ENCODE data around the gene NUDT12. TPM values are rescaled to one million over a fixed set of nuclear protein-coding genes. Genes with fewer than 3 reads are reported as not detected.

Gene NUDT12
- total RNA-seq, 1 experiment from 2014 or later = 11.3 TPM

DNA sequence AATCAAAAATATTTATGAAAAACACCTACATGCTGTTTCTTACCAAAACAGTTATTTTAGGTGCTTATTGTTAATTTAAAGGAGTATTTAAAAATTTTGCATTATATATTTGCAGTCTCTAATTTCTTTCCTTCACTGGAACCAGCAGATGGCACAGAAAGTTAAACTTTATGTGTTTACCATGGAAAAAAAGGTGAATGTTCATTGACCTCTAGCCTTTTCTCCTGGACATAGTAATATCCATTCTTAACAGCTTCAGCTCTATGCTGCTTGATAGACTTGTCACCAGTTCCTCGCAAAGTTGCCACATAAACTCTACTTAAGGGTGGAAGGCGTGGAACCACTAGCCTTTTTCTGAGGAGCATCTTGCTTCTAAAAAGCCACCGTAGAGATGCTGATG is 38.7 kb upstream of the NUDT12 start:
- H3K23ac ChIP-seq (ENCODE audit: insufficient read length, low read depth, low read length) = no peak overlapping the region
- Mint-ChIP-seq H3K36me3 (ENCODE audit: insufficient read depth in 1 of 3, low read depth in 3 of 3) (no peaks in the 10 kb centered on the region), H3K4me1 (no peaks in the 10 kb centered on the region), H3K27ac (no peak overlapping the region), H3K9me3 (no peaks in the 10 kb centered on the region), H3K27me3 (ENCODE audit: low read depth) (no peaks in the 10 kb centered on the region), H3K4me3 (no peak overlapping the region)
- no peak overlapping the region for H4K5ac ChIP-seq (ENCODE audit: insufficient read length, low read depth, low read length)
- no peaks in the 10 kb centered on the region for H3K4me1 ChIP-seq (ENCODE audit: insufficient read depth, low read length)
- H3T11ph ChIP-seq (ENCODE audit: low read length) = no peak overlapping the region
- H3K4me2 ChIP-seq (ENCODE audit: insufficient read depth, insufficient read length, low read length) = no peak overlapping the region
- DNase-seq = no peak
- no peak overlapping the region for H3K27ac ChIP-seq (ENCODE audit: insufficient read length, low read depth, low read length)
- no peak overlapping the region for H2AFZ ChIP-seq (ENCODE audit: low read length)
- no peaks in the 10 kb centered on the region for H3K23me2 ChIP-seq (ENCODE audit: insufficient read length, low read depth, low read length, poor library complexity, severe bottlenecking)
- H3K14ac ChIP-seq (ENCODE audit: insufficient read depth, low read length) = no peak overlapping the region
- H3K79me1 ChIP-seq (ENCODE audit: insufficient read depth, low read depth, low read length, poor library complexity, severe bottlenecking) = no peaks in the 10 kb centered on the region
- H2BK20ac ChIP-seq (ENCODE audit: low read depth, low read length, poor library complexity, severe bottlenecking) = no peak overlapping the region
- H3K27me3 ChIP-seq (ENCODE audit: insufficient read depth, low read length) = no peaks in the 10 kb centered on the region
- H4K91ac ChIP-seq (ENCODE audit: insufficient read length, low read depth, low read length) = no peak overlapping the region
- H2BK120ac ChIP-seq (ENCODE audit: low read depth, low read length, poor library complexity, severe bottlenecking) = no peak overlapping the region
- no peak overlapping the region for H2AK5ac ChIP-seq (ENCODE audit: insufficient read length, low read length)
- H3K79me2 ChIP-seq (ENCODE audit: insufficient read depth, low read length) = no peaks in the 10 kb centered on the region
- no peak overlapping the region for H2BK5ac ChIP-seq (ENCODE audit: insufficient read length, low read length)
- no peak overlapping the region for H2BK12ac ChIP-seq (ENCODE audit: insufficient read length, low read depth, low read length)
- no peaks in the 10 kb centered on the region for H3K9me3 ChIP-seq (ENCODE audit: control insufficient read depth, low read depth, low read length)
- H4K20me1 ChIP-seq (ENCODE audit: control insufficient read depth, insufficient read depth, insufficient read length) = no peaks in the 10 kb centered on the region
- WGBS (ENCODE audit: extremely low coverage, insufficient read length, low lambda C conversion rate) = no CpG with 5 or more reads among the region's 3 CpGs
- no peak overlapping the region for H3K18ac ChIP-seq (ENCODE audit: insufficient read length, low read depth, low read length)
- no peak overlapping the region for H3K56ac ChIP-seq (ENCODE audit: insufficient read length, low read depth, low read length)
- no peak overlapping the region for H3K9ac ChIP-seq (ENCODE audit: extremely low read depth, insufficient read length, low read length)
- no peak overlapping the region for H4K8ac ChIP-seq (replicated peaks; ENCODE audit: insufficient read length, low read depth, low read length)
- TF ChIP-seq, protein P1, sequence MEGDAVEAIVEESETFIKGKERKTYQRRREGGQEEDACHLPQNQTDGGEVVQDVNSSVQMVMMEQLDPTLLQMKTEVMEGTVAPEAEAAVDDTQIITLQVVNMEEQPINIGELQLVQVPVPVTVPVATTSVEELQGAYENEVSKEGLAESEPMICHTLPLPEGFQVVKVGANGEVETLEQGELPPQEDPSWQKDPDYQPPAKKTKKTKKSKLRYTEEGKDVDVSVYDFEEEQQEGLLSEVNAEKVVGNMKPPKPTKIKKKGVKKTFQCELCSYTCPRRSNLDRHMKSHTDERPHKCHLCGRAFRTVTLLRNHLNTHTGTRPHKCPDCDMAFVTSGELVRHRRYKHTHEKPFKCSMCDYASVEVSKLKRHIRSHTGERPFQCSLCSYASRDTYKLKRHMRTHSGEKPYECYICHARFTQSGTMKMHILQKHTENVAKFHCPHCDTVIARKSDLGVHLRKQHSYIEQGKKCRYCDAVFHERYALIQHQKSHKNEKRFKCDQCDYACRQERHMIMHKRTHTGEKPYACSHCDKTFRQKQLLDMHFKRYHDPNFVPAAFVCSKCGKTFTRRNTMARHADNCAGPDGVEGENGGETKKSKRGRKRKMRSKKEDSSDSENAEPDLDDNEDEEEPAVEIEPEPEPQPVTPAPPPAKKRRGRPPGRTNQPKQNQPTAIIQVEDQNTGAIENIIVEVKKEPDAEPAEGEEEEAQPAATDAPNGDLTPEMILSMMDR (conservative IDR thresholded peaks at IDR 0.05) = no peak
- no peak overlapping the region for H3K4ac ChIP-seq (ENCODE audit: low read depth, low read length)
- no peak overlapping the region for H2BK15ac ChIP-seq (ENCODE audit: low read depth, low read length)

Data from H9 (cell line).